OCI-M2 (cell line): ENCODE data around the gene UEVLD.
"Not testable (repeated sequence)": the region's sequence is repeated elsewhere in the genome, so short reads cannot be mapped to it uniquely, and the experiment has no call there.

Source experiments
- DNase-seq: peaks from one replicate; lab custom pipeline; 2025; ENCODE audit not compliant: unreplicated experiment; lab: John Stamatoyannopoulos, UW

The UEVLD gene

GRCh38 chr11:18588297-18589252 lies at the start of gene UEVLD:
TSS of gene UEVLD (minus strand) at chr11:18588734. CDS start at chr11:18588654, 80 bp downstream.
- no peak for DNase-seq

- peak; percentile 77 for DNase-seq
These were observed 45.9 kb upstream of the UEVLD start, which contains the start of gene SPTY2D1 for GRCh38 chr11:18634140-18635032. TSS of gene SPTY2D1 (minus strand) at chr11:18634342. CDS start at chr11:18634257, 85 bp downstream.

GRCh38 chr11:18633256-18634139 lies 45.0 kb upstream of the UEVLD start:
- DNase-seq, result no peak

- DNase-seq, result no peak
These were observed 44.3 kb upstream of the UEVLD start for GRCh38 chr11:18632841-18633240.

GRCh38 chr11:18624161-18624560 lies 35.6 kb upstream of the UEVLD start:
- DNase-seq, result no peak

- no peak for DNase-seq
These were observed 35.2 kb upstream of the UEVLD start for GRCh38 chr11:18623707-18624106.

- DNase-seq, result no peak
These were observed 29.9 kb upstream of the UEVLD start for GRCh38 chr11:18618342-18619025.

- no peak for DNase-seq
These were observed 29.3 kb upstream of the UEVLD start for GRCh38 chr11:18617688-18618341.

- peak; percentile 12 for DNase-seq
These were observed 27.3 kb upstream of the UEVLD start for GRCh38 chr11:18615628-18616392.

GRCh38 chr11:18614667-18615066 lies 26.1 kb upstream of the UEVLD start:
- DNase-seq, result no peak

GRCh38 chr11:18612394-18612793 lies 23.9 kb upstream of the UEVLD start:
- no peak for DNase-seq

GRCh38 chr11:18611196-18611595 lies 22.7 kb upstream of the UEVLD start:
- DNase-seq, result no peak

- no peak for DNase-seq
These were observed 19.8 kb upstream of the UEVLD start for GRCh38 chr11:18608376-18608775.

- no peak for DNase-seq
These were observed 12.5 kb upstream of the UEVLD start for GRCh38 chr11:18600915-18601569.

- DNase-seq, result no peak
These were observed 11.3 kb upstream of the UEVLD start, which contains the start of gene MISFA for GRCh38 chr11:18599739-18600230. TSS of gene MISFA (plus strand) at chr11:18599789. CDS start at chr11:18599929, 140 bp downstream.

GRCh38 chr11:18594999-18595749 lies 6.6 kb upstream of the UEVLD start:
- no peak for DNase-seq

- not testable (repeated sequence) for DNase-seq
These were observed 5.6 kb upstream of the UEVLD start for GRCh38 chr11:18594088-18594487.
